ENCODE measurements around the gene PTPRN2. TPM values are rescaled to one million over a fixed set of nuclear protein-coding genes. Genes with fewer than 3 reads are reported as not detected.

Gene PTPRN2
- total and polyA plus RNA-seq, 2 of the 8 experiments (the other 6 are each of a cell fraction or from before 2014, with no cell fraction given), result 2.6 to 4.5 TPM

- ChIA-PET POLR2A (ENCODE audit: partially characterized antibody) (no interaction called here), CTCF (ENCODE audit: partially characterized antibody) (interaction anchor here (0.9 kb wide), 1 partner anchor 14 kb away, joined by 4 read pairs; no protein-coding TSS in a partner anchor)
- H2AFZ ChIP-seq (ENCODE audit: low read length), result no peak overlapping the region
- no peak overlapping the region for H4K5ac ChIP-seq (ENCODE audit: insufficient read length, low read depth, low read length)
- H3K27ac ChIP-seq (ENCODE audit: low read depth, low read length), result no peak overlapping the region
- no peak overlapping the region for H2AK5ac ChIP-seq (ENCODE audit: low read depth, low read length)
- peaks cover 0 to 2% of the 10 kb centered on the region in 2 experiments for H4K20me1 ChIP-seq (replicated peaks in 1 of 2; ENCODE audit: control insufficient read depth in 1 of 2, insufficient read depth in 2 of 2, low read length in 2 of 2)
- no peak overlapping the region for H3K4ac ChIP-seq (replicated peaks; ENCODE audit: insufficient read length, low read depth, low read length)
- FAIRE-seq, result no peak
- no peak overlapping the region for H3K23ac ChIP-seq (ENCODE audit: insufficient read length)
- no peak overlapping the region for H2BK20ac ChIP-seq (ENCODE audit: low read length)
- no peak overlapping the region for H3K9ac ChIP-seq (replicated peaks in 1 of 4; ENCODE audit: extremely low read depth in 1 of 4, low read depth in 3 of 4, low read length in 3 of 4)
- no peak for DNase-seq (ENCODE audit: low read depth in 1 of 2, low spot score in 2 of 2)
- H3K4me1 ChIP-seq (replicated peaks in 1 of 4; ENCODE audit: control insufficient read depth in 3 of 4, insufficient read depth in 4 of 4, low read length in 3 of 4), result no peaks in the 10 kb centered on the region; a peak in 1 of 7 replicates
- no peak overlapping the region for H4K91ac ChIP-seq (replicated peaks; ENCODE audit: insufficient read length, low read length)
- H2BK15ac ChIP-seq (ENCODE audit: low read length), result no peak overlapping the region
- H3K27me3 ChIP-seq (replicated peaks in 1 of 4; ENCODE audit: control insufficient read depth in 3 of 4, extremely low read depth in 1 of 4, insufficient read depth in 3 of 4, low read length in 3 of 4), result no peaks in the 10 kb centered on the region
- H3K4me3 ChIP-seq (ENCODE audit: extremely low read depth in 1 of 4, insufficient read depth in 2 of 4, low read depth in 3 of 4, low read length in 4 of 4), result no peak overlapping the region
- H3K9me3 ChIP-seq (ENCODE audit: insufficient read depth in 2 of 2, low read depth in 1 of 2, low read length in 1 of 2), result peaks cover 3 to 6% of the 10 kb centered on the region in 2 experiments; a peak in 1 of 4 replicates
- 94% methylated on average over 24 of the region's 25 CpGs; no CpG with 5 or more reads in 1 of the 2 experiments for WGBS, 2 experiments (ENCODE audit: extremely low coverage in 1 of 2, insufficient coverage in 1 of 2, insufficient read length in 1 of 2, insufficient replicate concordance in 2 of 2, low coverage in 1 of 2, low lambda C conversion rate in 2 of 2, missing lambda C conversion rate in 1 of 2)
- H2BK12ac ChIP-seq (ENCODE audit: low read depth, low read length), result no peak overlapping the region
- H2BK5ac ChIP-seq (ENCODE audit: low read depth, low read length), result no peak overlapping the region
- H4K8ac ChIP-seq (ENCODE audit: extremely low read depth, insufficient read depth, low read length), result no peak overlapping the region
- H3K23me2 ChIP-seq (ENCODE audit: low read depth, low read length), result no peaks in the 10 kb centered on the region
- no peaks in the 10 kb centered on the region for H3K36me3 ChIP-seq (ENCODE audit: control insufficient read depth in 2 of 4, insufficient read depth in 4 of 4, low read length in 3 of 4)
- no peak overlapping the region for H3K56ac ChIP-seq (replicated peaks; ENCODE audit: insufficient read length, low read depth, low read length)
- no peaks in the 10 kb centered on the region for H3K79me1 ChIP-seq (ENCODE audit: low read depth, low read length)
- no peak overlapping the region for H2BK120ac ChIP-seq (replicated peaks; ENCODE audit: low read depth, low read length)
- no peak overlapping the region for H3K4me2 ChIP-seq (ENCODE audit: insufficient read depth in 1 of 2, low read depth in 2 of 2, low read length in 2 of 2)
- no peak overlapping the region for H3K14ac ChIP-seq (ENCODE audit: insufficient read length)
- H3K18ac ChIP-seq (ENCODE audit: extremely low read depth, low read length), result no peak overlapping the region
- H3K79me2 ChIP-seq (ENCODE audit: control insufficient read depth in 1 of 2, insufficient read depth in 2 of 2, low read length in 2 of 2), result no peaks in the 10 kb centered on the region
- TF ChIP-seq EGR1 (IDR thresholded peaks at IDR 0.05; ENCODE audit: borderline replicate concordance, low read depth, low read length), result no peak
- TF ChIP-seq YY1 (IDR thresholded peaks at IDR 0.05; ENCODE audit: low read depth, low read length), result no peak
- TF ChIP-seq BCL11A (IDR thresholded peaks at IDR 0.05; ENCODE audit: low read depth in 2 of 2, low read length in 2 of 2), result no peak
- no peak for TF ChIP-seq ASH2L (IDR thresholded peaks at IDR 0.05; ENCODE audit: low read length)
- no peak for TF ChIP-seq TEAD4 (IDR thresholded peaks at IDR 0.05; ENCODE audit: low read depth, low read length)
- TF ChIP-seq E2F6 (IDR thresholded peaks at IDR 0.05), result no peak
- TF ChIP-seq KDM4A (IDR thresholded peaks at IDR 0.05; ENCODE audit: low read depth, low read length, severe bottlenecking), result no peak
- no peak for TF ChIP-seq SUZ12 (IDR thresholded peaks at IDR 0.05; ENCODE audit: low read length)
- no peak for TF ChIP-seq SIX5 (IDR thresholded peaks at IDR 0.05; ENCODE audit: low read depth, low read length)
- no peak for TF ChIP-seq RBBP5 (IDR thresholded peaks at IDR 0.05; ENCODE audit: borderline replicate concordance, low read depth, low read length)
- TF ChIP-seq CHD1 (IDR thresholded peaks at IDR 0.05; ENCODE audit: low read depth, low read length), result no peak
- TF ChIP-seq USF2 (IDR thresholded peaks at IDR 0.05; ENCODE audit: low read length), result no peak
- TF ChIP-seq BACH1 (IDR thresholded peaks at IDR 0.05; ENCODE audit: low read length), result no peak
- TF ChIP-seq SRF (IDR thresholded peaks at IDR 0.05; ENCODE audit: low read depth, low read length), result no peak
Measured at GRCh38 chr7:157862731-157863130, 724.9 kb downstream of the PTPRN2 start.

Data from H1 (cell line).